ENCODE data around the gene CYBA.
A peak's percentile ranks its signal among the peaks of the same experiment; 100 is the strongest.
"Not testable (repeated sequence)": the region's sequence is repeated elsewhere in the genome, so short reads cannot be mapped to it uniquely, and the experiment has no call there.

Gene CYBA

DNA sequence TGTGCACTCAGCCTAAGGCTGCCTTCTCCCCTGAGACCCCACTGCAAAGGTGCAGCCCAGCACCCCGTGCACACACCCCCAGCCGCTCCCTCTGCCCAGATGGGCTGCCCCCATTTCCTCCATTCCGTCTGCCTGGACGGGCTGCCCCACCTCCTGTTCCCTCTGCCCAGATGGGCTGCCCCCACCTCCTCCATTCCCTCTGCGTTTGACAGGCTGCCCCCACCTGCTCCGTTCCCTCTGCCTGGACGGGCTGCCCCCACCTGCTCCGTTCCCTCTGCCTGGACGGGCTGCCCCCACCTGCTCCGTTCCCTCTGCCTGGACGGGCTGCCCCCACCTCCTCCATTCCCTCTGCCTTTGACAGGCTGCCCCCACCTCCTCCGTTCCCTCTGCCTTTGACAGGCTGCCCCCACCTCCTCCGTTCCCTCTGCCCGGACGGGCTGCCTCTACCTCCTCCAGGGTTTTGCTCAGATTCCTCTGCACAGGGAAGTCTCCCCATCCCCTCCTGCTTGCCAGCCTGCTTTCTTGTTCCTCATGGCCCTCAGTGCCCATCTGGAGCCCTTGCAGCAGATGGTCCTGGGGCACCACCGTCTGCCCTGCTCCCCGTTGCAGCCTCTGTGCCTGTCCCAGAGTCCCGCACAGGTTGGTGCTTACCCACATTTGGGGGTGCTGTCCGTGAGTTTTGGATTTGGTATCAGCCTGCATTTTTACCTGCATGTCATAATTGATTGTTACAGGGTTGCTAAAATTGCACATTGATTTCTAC is 35.9 kb downstream of the CYBA start:
- no peak overlapping the region for H3K4me3 ChIP-seq (replicated peaks in 1 of 2; ENCODE audit: low read depth in 2 of 2, low read length in 2 of 2)

DNA sequence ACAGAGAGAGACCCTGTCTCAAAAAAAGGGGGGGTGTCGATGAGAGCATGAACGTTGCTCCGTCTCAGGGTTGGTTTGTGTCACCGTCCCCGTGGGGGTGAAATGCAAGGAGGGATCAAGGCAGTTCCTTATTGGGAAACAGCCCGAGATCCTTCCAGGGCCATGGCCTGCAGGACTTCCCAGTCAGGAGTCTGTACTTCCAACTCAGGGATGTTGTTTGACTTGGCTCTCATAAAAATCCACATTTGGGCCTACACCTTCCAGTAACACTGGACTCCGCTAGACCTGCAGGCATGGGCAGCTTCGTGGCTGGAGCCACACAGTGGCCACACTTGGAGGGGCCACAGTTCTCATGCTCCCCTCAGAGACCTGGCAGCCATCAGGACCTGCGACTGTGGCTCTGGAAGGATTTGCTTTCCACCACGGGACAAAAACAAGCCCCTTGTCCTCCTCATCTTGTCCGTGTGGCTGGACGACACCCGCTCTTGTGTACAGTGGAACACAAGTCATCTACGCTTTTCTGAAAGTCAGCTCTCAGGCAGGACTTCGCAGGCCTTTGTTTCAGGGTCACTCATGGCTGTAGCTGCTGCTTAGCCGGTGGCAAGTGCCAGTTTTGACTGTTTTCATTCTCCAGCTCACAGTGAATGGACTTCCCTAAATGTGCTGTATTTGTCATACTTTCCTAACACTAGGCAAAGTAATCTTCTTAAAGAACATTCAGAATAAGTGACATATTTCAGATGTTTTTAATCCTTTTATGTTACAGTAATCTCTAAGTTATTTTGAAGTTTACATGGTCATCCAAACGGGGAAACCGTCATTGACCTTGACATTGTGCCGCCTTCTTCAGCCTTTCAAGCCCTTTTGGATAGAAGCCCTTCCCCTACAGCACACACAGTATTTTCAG is 36.7 kb downstream of the CYBA start:
- TF ChIP-seq, protein P1, sequence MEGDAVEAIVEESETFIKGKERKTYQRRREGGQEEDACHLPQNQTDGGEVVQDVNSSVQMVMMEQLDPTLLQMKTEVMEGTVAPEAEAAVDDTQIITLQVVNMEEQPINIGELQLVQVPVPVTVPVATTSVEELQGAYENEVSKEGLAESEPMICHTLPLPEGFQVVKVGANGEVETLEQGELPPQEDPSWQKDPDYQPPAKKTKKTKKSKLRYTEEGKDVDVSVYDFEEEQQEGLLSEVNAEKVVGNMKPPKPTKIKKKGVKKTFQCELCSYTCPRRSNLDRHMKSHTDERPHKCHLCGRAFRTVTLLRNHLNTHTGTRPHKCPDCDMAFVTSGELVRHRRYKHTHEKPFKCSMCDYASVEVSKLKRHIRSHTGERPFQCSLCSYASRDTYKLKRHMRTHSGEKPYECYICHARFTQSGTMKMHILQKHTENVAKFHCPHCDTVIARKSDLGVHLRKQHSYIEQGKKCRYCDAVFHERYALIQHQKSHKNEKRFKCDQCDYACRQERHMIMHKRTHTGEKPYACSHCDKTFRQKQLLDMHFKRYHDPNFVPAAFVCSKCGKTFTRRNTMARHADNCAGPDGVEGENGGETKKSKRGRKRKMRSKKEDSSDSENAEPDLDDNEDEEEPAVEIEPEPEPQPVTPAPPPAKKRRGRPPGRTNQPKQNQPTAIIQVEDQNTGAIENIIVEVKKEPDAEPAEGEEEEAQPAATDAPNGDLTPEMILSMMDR (IDR thresholded peaks at IDR 0.05; ENCODE audit: low read depth, low read length), result no peak
- peak in 1 of 2 donors; percentile 13 for DNase-seq (ENCODE audit: low read depth in 2 of 2)
- no peak overlapping the region for H3K4me3 ChIP-seq (replicated peaks in 1 of 2; ENCODE audit: low read depth in 2 of 2, low read length in 2 of 2)

More for the DNA sequence above, 35.9 kb downstream of the CYBA start:
- DNase-seq (ENCODE audit: low read depth in 2 of 2), result no peak
- TF ChIP-seq, protein P1 (IDR thresholded peaks at IDR 0.05; ENCODE audit: low read depth, low read length), result no peak

DNA sequence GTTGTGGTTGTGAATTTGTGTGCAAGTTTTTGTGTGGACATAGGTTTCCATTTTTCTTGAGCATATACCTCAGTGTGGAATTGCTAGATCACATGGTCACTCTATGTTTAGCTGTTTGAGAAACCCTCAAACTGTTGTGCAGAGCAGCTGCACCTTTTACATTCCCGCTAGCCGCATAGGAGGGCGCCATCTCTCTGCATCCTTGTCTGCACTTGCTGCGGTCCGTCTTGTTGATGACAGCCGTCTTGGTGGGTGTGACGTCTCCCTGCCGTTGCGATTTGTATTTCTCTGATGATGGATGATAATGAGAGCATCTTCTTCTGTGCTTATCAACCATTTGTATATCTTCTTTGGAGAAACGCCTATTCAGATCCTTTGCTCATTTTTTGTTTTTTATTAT is 37.6 kb downstream of the CYBA start:
- H3K4me3 ChIP-seq (replicated peaks in 1 of 2; ENCODE audit: low read depth in 2 of 2, low read length in 2 of 2), result no peak overlapping the region
- TF ChIP-seq, protein P1 (IDR thresholded peaks at IDR 0.05; ENCODE audit: low read depth, low read length), result no peak
- DNase-seq (ENCODE audit: low read depth in 2 of 2), result no peak

DNA sequence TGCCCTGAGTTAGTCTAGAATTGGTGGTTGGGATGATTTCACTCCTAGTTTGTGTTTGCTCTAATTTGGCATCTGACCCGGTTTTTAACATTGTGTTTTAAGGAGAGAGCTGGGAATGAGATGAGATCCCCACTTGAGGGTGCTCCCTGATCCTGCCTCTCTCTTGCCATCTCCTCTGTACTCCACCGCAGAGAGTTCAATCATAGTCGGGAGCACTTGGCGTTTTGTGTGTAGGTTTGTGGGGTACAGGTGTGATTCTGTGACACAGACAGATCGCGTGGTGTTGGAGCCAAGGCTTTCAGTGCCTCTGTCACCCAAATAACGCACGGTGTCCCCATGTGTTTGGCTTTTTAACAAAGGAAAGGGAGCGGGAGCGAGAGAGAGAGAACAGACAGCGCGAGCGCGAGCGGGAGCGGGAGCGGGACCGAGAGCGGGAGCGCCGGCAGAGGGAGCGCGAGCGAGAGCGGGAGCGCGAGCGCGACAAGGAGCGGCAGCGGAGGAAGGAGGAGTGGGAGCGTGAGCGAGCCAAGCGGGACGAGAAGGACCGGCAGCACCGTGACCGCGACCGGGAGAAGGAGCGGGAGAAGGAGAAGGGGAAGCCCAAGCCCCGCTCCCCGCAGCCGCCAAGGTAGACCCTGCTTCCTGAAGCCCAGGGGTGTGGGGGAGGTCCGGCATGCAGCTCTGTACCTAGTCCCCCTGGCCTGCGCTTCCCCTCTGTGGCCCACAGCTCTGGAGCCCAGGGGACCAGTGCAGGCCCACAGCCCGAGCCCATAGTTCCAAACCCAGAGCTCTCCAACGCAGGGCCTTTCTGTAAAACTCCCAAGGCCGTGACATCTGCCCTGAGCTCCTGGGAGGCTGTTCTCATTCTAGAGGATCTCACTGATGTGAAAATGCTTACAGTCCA is 39.7 kb downstream of the CYBA start:
- DNase-seq (ENCODE audit: low read depth in 2 of 2), result no peak
- TF ChIP-seq, protein P1 (IDR thresholded peaks at IDR 0.05; ENCODE audit: low read depth, low read length), result no peak
- no peak overlapping the region for H3K4me3 ChIP-seq (replicated peaks in 1 of 2; ENCODE audit: low read depth in 2 of 2, low read length in 2 of 2)

DNA sequence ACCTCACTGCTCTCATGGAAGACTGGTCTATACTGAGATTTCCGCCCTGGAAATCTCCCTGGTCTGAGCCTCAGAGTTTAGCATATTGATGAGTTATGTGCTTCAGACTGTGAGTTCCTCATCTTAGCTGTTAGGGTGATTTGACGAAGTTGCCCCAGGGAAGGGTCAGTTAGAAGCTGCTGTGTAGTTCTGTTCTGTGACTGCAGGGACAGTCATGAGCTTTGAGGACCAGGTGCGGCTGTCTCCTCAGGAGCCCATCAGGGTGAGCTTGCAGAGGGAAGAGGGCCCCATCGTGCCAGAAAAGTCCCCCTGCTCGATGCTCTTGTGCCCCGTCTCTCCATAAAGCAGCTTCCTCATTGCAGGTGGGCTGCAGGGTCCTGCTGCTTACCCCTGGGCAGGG is 40.8 kb downstream of the CYBA start:
- H3K4me3 ChIP-seq (replicated peaks in 1 of 2; ENCODE audit: low read depth in 2 of 2, low read length in 2 of 2), result no peak overlapping the region
- TF ChIP-seq, protein P1 (IDR thresholded peaks at IDR 0.05; ENCODE audit: low read depth, low read length), result peak; percentile 13
- DNase-seq (ENCODE audit: low read depth in 2 of 2), result no peak

DNA sequence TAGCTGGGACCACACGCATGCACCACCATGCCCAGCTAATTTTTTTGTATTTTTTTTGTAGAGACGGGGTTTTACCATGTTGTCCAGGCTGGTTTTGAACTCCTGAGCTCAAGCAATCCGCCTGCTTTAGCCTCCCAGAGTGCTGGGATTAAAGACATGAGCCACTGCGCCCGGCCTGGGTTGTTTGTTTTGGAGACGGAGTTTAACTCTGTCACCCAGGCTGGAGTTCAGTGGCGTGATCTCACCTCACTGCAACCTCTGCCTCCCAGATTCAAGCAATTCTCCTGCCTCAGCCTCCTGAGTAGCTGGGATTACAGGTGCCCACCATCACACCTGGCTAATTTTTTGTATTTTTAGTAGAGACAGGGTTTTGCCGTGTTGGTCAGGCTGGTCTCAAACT is 41.4 kb downstream of the CYBA start:
- not testable (repeated sequence) for DNase-seq (ENCODE audit: low read depth in 2 of 2); H3K4me3 ChIP-seq (replicated peaks in 1 of 2; ENCODE audit: low read depth in 2 of 2, low read length in 2 of 2)

Data from cardiac fibroblast (primary cell).